Nephron progenitor cell (in vitro differentiated cells): ENCODE data around the gene CIITA.
"Not testable (repeated sequence)": the region's sequence is repeated elsewhere in the genome, so short reads cannot be mapped to it uniquely, and the experiment has no call there.

Experiments
- DNase-seq: peaks from one replicate; pipeline ENCODE4 v3.0.0; 2021
- H3K27ac Mint-ChIP-seq: 2 replicates; pipeline ENCODE4 v1.8.0; 2021; ENCODE audit warnings: mild to moderate bottlenecking, moderate library complexity, mixed read lengths
- H3K27me3 Mint-ChIP-seq: 2 replicates; pipeline ENCODE4 v1.8.0; 2021; ENCODE audit warnings: mild to moderate bottlenecking, low read depth, mixed read lengths; ENCODE audit not compliant: poor library complexity
- H3K36me3 Mint-ChIP-seq: 2 replicates; pipeline ENCODE4 v1.8.0; 2021; ENCODE audit warnings: low read depth, mixed read lengths
- H3K4me1 Mint-ChIP-seq: 2 replicates; pipeline ENCODE4 v1.8.0; 2021; ENCODE audit warnings: mixed read lengths
- H3K4me3 Mint-ChIP-seq: 2 replicates; pipeline ENCODE4 v1.8.0; 2021; ENCODE audit warnings: mild to moderate bottlenecking, moderate library complexity, mixed read lengths
- H3K9me3 Mint-ChIP-seq: 2 replicates; pipeline ENCODE4 v1.8.0; 2021; ENCODE audit warnings: mild to moderate bottlenecking, moderate library complexity, mixed read lengths
- CTCF ChIP-seq: fragments of 200-600 bp; sonication (generic); IDR thresholded peaks from 2 replicates; pipeline ENCODE4 v1.5.0; 2021; ENCODE audit warnings: antibody characterized with exemption

CIITA gene

GRCh38 chr16:10964039-10964890 is 87.3 kb downstream of the CIITA start:
- Mint-ChIP-seq H3K4me3 (no peak overlapping the region), H3K27ac (no peak overlapping the region), H3K4me1 (peaks cover 6% of the 10 kb centered on the region), H3K9me3 (no peaks in the 10 kb centered on the region), H3K27me3 (no peaks in the 10 kb centered on the region), H3K36me3 (peaks cover 10% of the 10 kb centered on the region)
- peak; percentile 97 for TF ChIP-seq CTCF
- peak; percentile 91 for DNase-seq

GRCh38 chr16:10964891-10965326 is 87.9 kb downstream of the CIITA start:
- no peak for DNase-seq
- peaks cover 6% of the 10 kb centered on the region for H3K4me1 Mint-ChIP-seq
- no peak overlapping the region for H3K27ac Mint-ChIP-seq
- TF ChIP-seq CTCF, result no peak
- H3K9me3 Mint-ChIP-seq, result no peaks in the 10 kb centered on the region
- no peaks in the 10 kb centered on the region for H3K27me3 Mint-ChIP-seq
- H3K36me3 Mint-ChIP-seq, result peaks cover 10% of the 10 kb centered on the region
- no peak overlapping the region for H3K4me3 Mint-ChIP-seq

GRCh38 chr16:10965440-10966061 is 88.5 kb downstream of the CIITA start:
- H3K4me1 Mint-ChIP-seq, result peaks cover 6% of the 10 kb centered on the region
- H3K27ac Mint-ChIP-seq, result no peak overlapping the region
- no peak for DNase-seq
- H3K27me3 Mint-ChIP-seq, result no peaks in the 10 kb centered on the region
- no peak for TF ChIP-seq CTCF
- H3K9me3 Mint-ChIP-seq, result no peaks in the 10 kb centered on the region
- H3K36me3 Mint-ChIP-seq, result peaks cover 10% of the 10 kb centered on the region
- H3K4me3 Mint-ChIP-seq, result no peak overlapping the region

GRCh38 chr16:10966129-10966528 is 89.1 kb downstream of the CIITA start:
- no peak for TF ChIP-seq CTCF
- no peak overlapping the region for H3K27ac Mint-ChIP-seq
- DNase-seq, result no peak
- H3K4me1 Mint-ChIP-seq, result peaks cover 6% of the 10 kb centered on the region
- H3K36me3 Mint-ChIP-seq, result peaks cover 16% of the 10 kb centered on the region
- no peaks in the 10 kb centered on the region for H3K27me3 Mint-ChIP-seq
- no peaks in the 10 kb centered on the region for H3K9me3 Mint-ChIP-seq
- H3K4me3 Mint-ChIP-seq, result no peak overlapping the region

- not testable (repeated sequence) for H3K4me3 Mint-ChIP-seq, H3K27me3 Mint-ChIP-seq, H3K9me3 Mint-ChIP-seq, H3K4me1 Mint-ChIP-seq, H3K27ac Mint-ChIP-seq, DNase-seq
- H3K36me3 Mint-ChIP-seq, result peaks cover 18% of the 10 kb centered on the region
Measured at GRCh38 chr16:10966559-10966958, 89.6 kb downstream of the CIITA start.

- H3K27me3 Mint-ChIP-seq, result no peaks in the 10 kb centered on the region
- H3K4me1 Mint-ChIP-seq, result peaks cover 22% of the 10 kb centered on the region
- no peaks in the 10 kb centered on the region for H3K9me3 Mint-ChIP-seq
- no peak overlapping the region for H3K27ac Mint-ChIP-seq
- H3K36me3 Mint-ChIP-seq, result peaks cover 14% of the 10 kb centered on the region
- DNase-seq, result no peak
- no peak for TF ChIP-seq CTCF
- no peak overlapping the region for H3K4me3 Mint-ChIP-seq
Measured at GRCh38 chr16:10967986-10968385, 91.0 kb downstream of the CIITA start.
